Heart right ventricle (tissue), 16 donors: ENCODE measurements around the gene IRF2BPL. TPM values are rescaled to one million over a fixed set of nuclear protein-coding genes. Genes with fewer than 3 reads are reported as not detected.

ENCODE experiments used
- ATAC-seq, 8 donors: fragments of 200-7000 bp; cut with Tn5 transposase; one replicate each; pipeline ENCODE4 v1.9.1; 2020; ENCODE audit warnings: mild to moderate bottlenecking in 8 of 8, moderate library complexity in 8 of 8, moderate number of reproducible peaks in 1 of 8
- DNase-seq, 2 donors: peaks; one replicate each; pipeline ENCODE4 v3.0.0-alpha.2; 2020
- H3K27ac ChIP-seq, 10 donors: fragments of 200-600 bp; sonication (generic) in 2 of 10; one replicate each; pipeline versions ENCODE4 v1.5.0 to v1.8.0; 2020 to 2022; ENCODE audit warnings: mild to moderate bottlenecking in 3 of 10
- H3K27me3 ChIP-seq, 7 donors: fragments of 200-600 bp; one replicate each; pipeline ENCODE4 v1.8.0; 2021 to 2022; ENCODE audit warnings: mild to moderate bottlenecking in 2 of 7
- H3K36me3 ChIP-seq, 9 donors: fragments of 200-600 bp; sonication (generic) in 1 of 9; one replicate each; pipeline versions ENCODE4 v1.5.0 to v1.8.0; 2020 to 2022; ENCODE audit warnings: mild to moderate bottlenecking in 2 of 9
- H3K4me1 ChIP-seq, 9 donors: fragments of 200-600 bp; sonication (generic) in 1 of 9; one replicate each; pipeline versions ENCODE4 v1.5.0 to v1.8.0; 2020 to 2022; ENCODE audit warnings: mild to moderate bottlenecking in 4 of 9
- H3K4me3 ChIP-seq, 10 donors: fragments of 200-600 bp; sonication (generic) in 2 of 10; one replicate each; pipeline versions ENCODE4 v1.5.0 to v1.8.0; 2020 to 2022; ENCODE audit warnings: mild to moderate bottlenecking in 7 of 10, moderate library complexity in 2 of 10
- H3K9me3 ChIP-seq, 11 donors: fragments of 200-600 bp in 10 of 11; sonication (generic) in 2 of 11; one replicate each; pipeline versions ENCODE4 v1.5.0 to v1.8.0; 2013 to 2022; ENCODE audit warnings: mild to moderate bottlenecking in 2 of 11, control low read depth in 1 of 11, moderate library complexity in 1 of 11
- WGBS, 2 donors: extraction: QIAGEN DNeasy Blood & Tissue Kit; methylation state at CpG; one replicate each; pipeline ENCODE4 v1.1.7; 2013; ENCODE audit warnings: inconsistent platforms in 1 of 2; 5-methylcytosine and 5-hydroxymethylcytosine counted together
- intact Hi-C, 10 donors: fragments of 100-400 bp; cut with DNase I; formaldehyde crosslinking; loops; one replicate each; pipeline versions ENCODE4 v1.11.1 to v1.14.2; 2022
- polyA plus RNA-seq, 2 donors: library from polyadenylated mRNA; stranded (reverse); fragments of 200-250 nt; gene quantifications; one replicate each; pipeline ENCODE4 v1.2.3, GENCODE V29; 2013
- total RNA-seq, 10 donors: library from RNA; stranded (reverse); fragmentation: NEBNext Ultra II Directional in 3 of 10; extraction: Animal tissue kit (Norgen Biotek cat#: 25700) in 3 of 10; gene quantifications; one replicate each; pipeline versions ENCODE4 v1.2.1 to v1.2.4, GENCODE V29; 2021 to 2023
- TF ChIP-seq, protein P1 (sequence below), 9 donors: fragments of 200-600 bp; sonication (generic) in 2 of 9; IDR thresholded peaks; one replicate each; pipeline versions ENCODE4 v1.5.0 to v1.8.0; 2021 to 2022; ENCODE audit warnings: antibody characterized with exemption in 9 of 9, mild to moderate bottlenecking in 5 of 9, moderate library complexity in 1 of 9
- donor health status: Arrhythmogenic right ventricular cardiomyopathy.
- donor health status: ischemic (EF 13 %, LVEDD 7.1; RV severe dilation, severe dysfunction).
- donor health status: healthy with polysubstance abuse.
- donor health status: DM: no; HTN: yes; CAD: no.
- donor health status: DM: no; HTN: no; CAD: no.
- donor health status: ischemic (EF 25% LVEDD 6.9; RV normal size, moderate dysfunction).
- donor health status: ischemic (EF 25% LVEDD 5.7; RV mildly dilated, moderate dysfunction).
- donor health status: healthy.
- donor health status: DM: yes; HTN: yes; CAD: no.
- donor health status: Ischemic cardiomyopathy.
- donor health status: ischemic (EF 35%, LVEDD 5.7; RV mildly dilated, moderate dysfunction).
- donor health status: nonischemic (EF 11% LVEDD 7.7; RV severe dilation, severe dysfunction).
- donor health status: DM: yes; HTN: yes; CAD: no.
- donor health status: PGD.
- donor health status: ischemic (EF 29% LVEDD 5.4; RV normal size, mild dysfunction).
- donor health status: nonischemic (EF 23%, LVEDD 6.1; RV moderate dilation, normal function).

IRF2BPL gene
- total and polyA plus RNA-seq, 12 donors = 6.6 to 66.6 (median 34.7) TPM

DNA sequence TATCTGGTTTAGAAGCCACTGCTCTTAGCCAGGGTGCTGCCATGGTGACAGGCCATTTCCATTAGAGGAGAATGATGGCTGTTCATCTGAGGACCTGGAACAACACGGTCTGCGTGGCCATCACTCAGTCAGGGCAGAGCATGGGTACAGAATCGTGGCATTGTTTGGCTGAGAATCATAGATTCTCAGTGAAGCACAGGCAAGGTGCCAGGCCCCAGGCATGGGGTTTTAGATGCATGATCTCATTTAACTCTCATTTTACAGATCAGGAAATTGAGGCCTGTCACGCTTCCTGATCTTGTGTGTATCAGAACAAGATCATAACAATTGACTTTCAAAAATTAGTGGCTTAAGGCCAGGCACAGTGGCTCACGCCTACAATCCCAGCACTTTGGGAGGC, 26.8 kb upstream of the IRF2BPL start:
- WGBS, 2 donors = 57 to 63% methylated on average over 5 of the region's 5 CpGs
- DNase-seq (no peak), ATAC-seq (peak in 1 of 8 donors; percentile 15)
- TF ChIP-seq, protein P1, sequence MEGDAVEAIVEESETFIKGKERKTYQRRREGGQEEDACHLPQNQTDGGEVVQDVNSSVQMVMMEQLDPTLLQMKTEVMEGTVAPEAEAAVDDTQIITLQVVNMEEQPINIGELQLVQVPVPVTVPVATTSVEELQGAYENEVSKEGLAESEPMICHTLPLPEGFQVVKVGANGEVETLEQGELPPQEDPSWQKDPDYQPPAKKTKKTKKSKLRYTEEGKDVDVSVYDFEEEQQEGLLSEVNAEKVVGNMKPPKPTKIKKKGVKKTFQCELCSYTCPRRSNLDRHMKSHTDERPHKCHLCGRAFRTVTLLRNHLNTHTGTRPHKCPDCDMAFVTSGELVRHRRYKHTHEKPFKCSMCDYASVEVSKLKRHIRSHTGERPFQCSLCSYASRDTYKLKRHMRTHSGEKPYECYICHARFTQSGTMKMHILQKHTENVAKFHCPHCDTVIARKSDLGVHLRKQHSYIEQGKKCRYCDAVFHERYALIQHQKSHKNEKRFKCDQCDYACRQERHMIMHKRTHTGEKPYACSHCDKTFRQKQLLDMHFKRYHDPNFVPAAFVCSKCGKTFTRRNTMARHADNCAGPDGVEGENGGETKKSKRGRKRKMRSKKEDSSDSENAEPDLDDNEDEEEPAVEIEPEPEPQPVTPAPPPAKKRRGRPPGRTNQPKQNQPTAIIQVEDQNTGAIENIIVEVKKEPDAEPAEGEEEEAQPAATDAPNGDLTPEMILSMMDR (IDR thresholded peaks at IDR 0.05) = no peak
- H3K27ac ChIP-seq = peak overlapping the region in 9 of 10 donors; percentile 6 to 74 (median 58)
- H3K4me3 ChIP-seq = no peak overlapping the region
- intact Hi-C loops = loop anchor here in 3 of 10 donors (2.0 to 10.0 kb wide), 4 partner anchors 33 to 145 kb away; no protein-coding TSS in a partner anchor
- H3K27me3 ChIP-seq = no peaks in the 10 kb centered on the region
- H3K36me3 ChIP-seq = no peaks in the 10 kb centered on the region
- H3K9me3 ChIP-seq = peaks cover 0 to 13% (median 4%) of the 10 kb centered on the region in 11 donors
- H3K4me1 ChIP-seq = peaks cover 8 to 47% (median 23%) of the 10 kb centered on the region in 9 donors

DNA sequence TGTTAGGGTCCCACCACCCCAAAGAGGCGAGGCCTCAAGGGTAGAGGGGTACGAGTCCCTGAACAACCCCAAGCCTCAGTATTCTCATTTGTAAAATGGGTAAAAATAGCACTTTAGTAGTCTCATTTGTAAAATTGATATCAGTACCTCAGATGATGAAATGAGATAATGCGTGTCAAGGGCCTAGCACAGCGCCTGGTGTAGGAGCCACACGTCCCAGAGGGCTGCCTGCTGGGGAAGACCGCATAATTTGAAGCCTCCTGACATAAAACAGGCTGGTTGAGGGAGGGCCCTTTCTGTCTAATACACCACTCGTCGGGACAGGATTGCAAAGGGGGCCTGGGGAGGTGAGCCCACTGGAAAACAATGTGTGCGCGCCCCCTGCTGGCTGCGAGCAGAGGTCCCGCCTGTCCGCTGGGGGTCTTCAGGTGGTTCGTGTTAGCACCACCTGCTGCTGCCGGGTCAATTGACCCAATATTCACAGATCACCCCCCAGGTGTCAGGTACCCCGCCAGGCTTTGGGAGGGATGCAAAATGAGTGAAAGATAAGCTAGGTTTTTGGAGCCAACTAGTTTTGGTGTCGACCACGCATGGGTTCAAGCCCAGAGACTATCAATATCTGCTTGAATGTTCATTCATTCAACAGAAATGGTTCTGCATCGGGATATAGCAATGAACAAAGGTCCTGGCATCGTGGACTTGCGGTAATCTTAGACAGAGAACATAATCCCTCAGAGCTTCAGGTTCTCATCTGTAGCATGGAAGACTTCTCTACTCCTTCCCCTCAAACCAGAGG, 24.7 kb upstream of the IRF2BPL start:
- peak; percentile 61 to 85 (median 75) for ATAC-seq
- H3K27ac ChIP-seq = peak overlapping the region in 9 of 10 donors; percentile 42 to 90 (median 80)
- H3K9me3 ChIP-seq = peaks cover 0 to 13% (median 4%) of the 10 kb centered on the region in 11 donors
- H3K4me3 ChIP-seq = no peak overlapping the region
- TF ChIP-seq, protein P1 (IDR thresholded peaks at IDR 0.05) = peak; percentile 69 to 98 (median 94)
- intact Hi-C loops = loop anchor here in 9 of 10 donors (1.0 to 10.0 kb wide), 6 partner anchors 106 to 141 kb away; no protein-coding TSS in a partner anchor
- H3K27me3 ChIP-seq = no peaks in the 10 kb centered on the region
- WGBS, 2 donors = 33 to 36% methylated on average over 21 of the region's 21 CpGs
- DNase-seq = peak; percentile 80 to 82
- no peaks in the 10 kb centered on the region for H3K36me3 ChIP-seq
- H3K4me1 ChIP-seq = peaks cover 8 to 36% (median 23%) of the 10 kb centered on the region in 9 donors

DNA sequence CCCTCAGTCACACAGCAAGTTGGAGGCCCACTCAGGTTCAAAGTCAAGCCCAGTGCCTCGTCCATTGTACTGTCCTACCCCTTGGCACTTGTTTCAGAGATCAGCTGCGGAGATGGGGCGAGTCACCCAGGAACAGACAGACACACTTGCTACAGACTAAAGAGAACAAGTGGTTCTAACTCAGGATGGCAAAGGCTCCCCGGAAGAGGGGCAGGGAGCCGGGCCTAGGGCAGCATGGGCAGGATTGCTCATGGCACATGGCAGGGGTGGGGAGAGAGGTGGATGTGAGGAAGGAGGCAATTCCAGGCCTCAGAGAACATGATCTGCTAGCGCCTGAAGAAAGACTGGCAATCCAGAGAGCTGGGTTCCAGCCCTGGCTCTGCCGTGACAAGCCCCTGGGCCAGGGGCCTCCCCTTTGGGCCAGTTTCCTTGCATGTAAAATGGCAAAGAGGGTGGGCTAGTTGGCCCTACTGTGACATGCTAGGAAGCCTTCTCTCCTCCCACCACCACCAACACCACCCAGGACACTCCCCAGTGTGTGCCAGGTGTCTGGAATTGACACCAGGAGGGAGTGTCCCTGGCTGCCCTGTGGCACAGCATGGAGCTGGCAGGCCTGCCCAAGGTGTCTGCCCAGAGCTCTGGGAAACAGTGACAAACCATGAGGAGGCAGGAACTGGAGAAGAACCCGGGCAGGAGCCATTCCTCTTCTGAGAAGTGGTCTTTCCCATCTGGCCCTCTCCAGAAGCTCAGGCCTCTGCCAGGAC, 24.0 kb upstream of the IRF2BPL start:
- Histone ChIP-seq H3K4me3 (no peak overlapping the region), H3K27ac (peak overlapping the region in 9 of 10 donors; percentile 42 to 90 (median 80)), H3K27me3 (no peaks in the 10 kb centered on the region), H3K4me1 (peaks cover 8 to 43% (median 23%) of the 10 kb centered on the region in 9 donors), H3K9me3 (peaks cover 0 to 13% (median 4%) of the 10 kb centered on the region in 11 donors), H3K36me3 (no peaks in the 10 kb centered on the region)
- DNase-seq = no peak
- peak; percentile 30 to 73 (median 62) for ATAC-seq
- TF ChIP-seq, protein P1 (IDR thresholded peaks at IDR 0.05) = no peak
- WGBS, 2 donors = 68 to 76% methylated on average over 8 of the region's 8 CpGs
- intact Hi-C loops = loop anchor here in 9 of 10 donors (1.0 to 10.0 kb wide), 6 partner anchors 105 to 140 kb away; no protein-coding TSS in a partner anchor

DNA sequence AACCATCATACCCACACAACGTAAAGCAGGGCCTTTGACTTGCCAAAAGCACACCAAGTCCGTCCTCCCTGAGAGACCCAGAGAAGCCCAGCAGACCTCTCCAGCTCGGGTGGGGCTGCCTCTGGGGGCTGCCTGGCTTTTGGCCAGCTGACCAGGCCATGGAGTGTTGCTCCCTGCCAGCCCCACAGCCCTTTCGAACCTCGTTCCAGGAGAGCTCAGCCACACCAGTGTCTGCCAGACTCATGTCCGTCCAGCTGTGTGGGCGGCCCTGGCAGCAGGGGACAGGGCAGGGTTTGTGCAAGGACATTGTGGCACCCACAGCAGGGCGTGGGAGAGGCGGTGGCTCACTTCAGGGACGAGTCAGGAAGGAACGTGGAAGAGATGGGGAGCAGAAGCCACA, 22.6 kb upstream of the IRF2BPL start:
- peaks cover 12 to 57% (median 32%) of the 10 kb centered on the region in 9 donors for H3K4me1 ChIP-seq

More for the DNA sequence above, 22.6 kb upstream of the IRF2BPL start:
- H3K36me3 ChIP-seq = no peaks in the 10 kb centered on the region
- ATAC-seq (peak; percentile 69 to 91 (median 82)), DNase-seq (peak; percentile 70 to 80)
- WGBS, 2 donors = 18 to 20% methylated on average over 11 of the region's 11 CpGs
- H3K27me3 ChIP-seq = no peaks in the 10 kb centered on the region
- TF ChIP-seq, protein P1 (IDR thresholded peaks at IDR 0.05) = no peak
- peaks cover 0 to 8% (median 2%) of the 10 kb centered on the region in 11 donors for H3K9me3 ChIP-seq
- H3K27ac ChIP-seq = peak overlapping the region; percentile 66 to 90 (median 82)
- intact Hi-C loops = loop anchor here in 3 of 10 donors (5.0 to 10.0 kb wide), 3 partner anchors 104 to 139 kb away; no protein-coding TSS in a partner anchor
- no peak overlapping the region for H3K4me3 ChIP-seq
